ENCODE measurements around the gene SUPT20HL1.
A peak's percentile ranks its signal among the peaks of the same experiment; 100 is the strongest.
"Not testable (repeated sequence)": the region's sequence is repeated elsewhere in the genome, so short reads cannot be mapped to it uniquely, and the experiment has no call there.

SUPT20HL1 gene

DNA sequence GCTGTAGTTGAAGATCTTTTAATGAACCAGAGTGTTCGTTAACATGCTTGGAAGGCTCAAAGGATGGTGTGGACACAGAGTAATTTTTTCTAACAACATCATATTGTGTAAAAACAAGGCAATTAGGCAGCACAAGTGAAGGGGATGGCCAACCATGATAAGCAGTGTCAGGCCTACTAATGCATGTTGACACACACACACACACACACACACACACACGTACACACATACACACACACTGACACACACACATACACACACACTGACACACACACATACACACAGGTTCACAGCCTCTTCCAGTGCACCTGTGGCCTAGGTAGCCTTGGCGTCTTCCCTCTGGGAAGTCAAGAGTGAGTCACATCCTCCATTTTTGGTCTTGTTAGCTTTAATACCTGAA lies at the start of gene SUPT20HL1:
Gene SUPT20HL1, plus strand, starts transcription at position 368 of the 400 bp plus-strand sequence. CDS start 2,122 bp downstream, outside the sequence.
- DNase-seq (ENCODE audit: insufficient read length, low spot score) (no peak), FAIRE-seq (no peak)
- TF ChIP-seq, protein P1, sequence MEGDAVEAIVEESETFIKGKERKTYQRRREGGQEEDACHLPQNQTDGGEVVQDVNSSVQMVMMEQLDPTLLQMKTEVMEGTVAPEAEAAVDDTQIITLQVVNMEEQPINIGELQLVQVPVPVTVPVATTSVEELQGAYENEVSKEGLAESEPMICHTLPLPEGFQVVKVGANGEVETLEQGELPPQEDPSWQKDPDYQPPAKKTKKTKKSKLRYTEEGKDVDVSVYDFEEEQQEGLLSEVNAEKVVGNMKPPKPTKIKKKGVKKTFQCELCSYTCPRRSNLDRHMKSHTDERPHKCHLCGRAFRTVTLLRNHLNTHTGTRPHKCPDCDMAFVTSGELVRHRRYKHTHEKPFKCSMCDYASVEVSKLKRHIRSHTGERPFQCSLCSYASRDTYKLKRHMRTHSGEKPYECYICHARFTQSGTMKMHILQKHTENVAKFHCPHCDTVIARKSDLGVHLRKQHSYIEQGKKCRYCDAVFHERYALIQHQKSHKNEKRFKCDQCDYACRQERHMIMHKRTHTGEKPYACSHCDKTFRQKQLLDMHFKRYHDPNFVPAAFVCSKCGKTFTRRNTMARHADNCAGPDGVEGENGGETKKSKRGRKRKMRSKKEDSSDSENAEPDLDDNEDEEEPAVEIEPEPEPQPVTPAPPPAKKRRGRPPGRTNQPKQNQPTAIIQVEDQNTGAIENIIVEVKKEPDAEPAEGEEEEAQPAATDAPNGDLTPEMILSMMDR (IDR thresholded peaks at IDR 0.05; ENCODE audit: insufficient read depth, missing control alignments): no peak

- not testable (repeated sequence) for DNase-seq (ENCODE audit: insufficient read length, low spot score); FAIRE-seq
These were observed 49.5 kb upstream of the SUPT20HL1 start for GRCh38 chrX:24310916-24311315.

DNA sequence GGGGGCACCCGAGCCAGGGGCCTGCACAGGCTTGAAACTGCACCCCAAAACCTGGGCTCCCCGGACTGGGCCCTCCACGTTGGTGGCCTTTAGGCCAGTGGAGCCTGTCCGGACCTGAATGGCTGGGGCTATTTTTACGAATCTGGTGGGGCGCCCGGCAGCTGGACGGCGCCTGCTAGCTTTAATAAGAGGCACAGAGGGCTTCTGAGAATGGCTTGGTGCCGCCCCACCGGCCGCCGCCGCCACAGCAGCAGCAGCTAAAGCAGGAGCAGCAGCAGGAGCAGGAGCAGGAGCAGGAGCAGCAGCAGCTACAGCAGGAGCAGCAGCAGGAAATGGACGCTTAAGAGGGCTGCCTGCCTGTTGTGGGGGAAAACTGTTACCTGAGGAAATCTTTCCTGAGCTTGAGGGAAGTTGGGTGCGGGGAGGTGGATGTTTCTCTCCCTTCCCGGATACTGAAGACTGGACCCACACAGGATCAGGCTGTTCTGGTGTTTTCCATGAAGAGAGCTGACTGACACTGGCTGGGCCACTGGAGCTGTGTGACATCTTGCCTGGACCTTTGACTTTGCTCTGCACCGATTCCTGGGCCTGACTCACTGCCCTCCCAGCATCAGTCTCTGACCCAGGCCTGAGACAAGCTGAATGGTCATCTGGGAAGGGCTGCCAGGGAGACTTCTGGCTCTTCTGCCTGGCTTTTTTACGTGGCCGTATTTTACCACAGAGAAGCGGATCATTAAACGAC lies 48.8 kb upstream of the SUPT20HL1 start:
- not testable (repeated sequence) for DNase-seq (ENCODE audit: insufficient read length, low spot score); FAIRE-seq

DNA sequence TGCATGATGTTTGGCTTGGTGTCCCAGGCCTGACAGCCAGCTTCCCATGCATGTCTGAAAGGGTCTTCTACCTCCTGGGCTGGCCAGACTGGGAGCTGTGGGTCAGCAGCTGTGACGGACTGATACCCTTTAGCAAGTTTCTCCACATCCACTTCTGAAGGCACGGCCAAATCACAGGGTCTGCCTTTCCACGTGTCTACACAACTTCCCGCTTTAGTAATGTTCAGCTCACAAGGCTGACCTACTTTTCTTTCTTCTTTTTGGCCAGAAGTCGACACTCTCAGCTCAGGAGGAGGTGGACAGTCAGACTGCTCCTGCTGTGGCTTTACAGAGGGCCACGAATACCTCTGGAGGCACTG lies 48.2 kb upstream of the SUPT20HL1 start:
- not testable (repeated sequence) for DNase-seq (ENCODE audit: insufficient read length, low spot score); FAIRE-seq

DNA sequence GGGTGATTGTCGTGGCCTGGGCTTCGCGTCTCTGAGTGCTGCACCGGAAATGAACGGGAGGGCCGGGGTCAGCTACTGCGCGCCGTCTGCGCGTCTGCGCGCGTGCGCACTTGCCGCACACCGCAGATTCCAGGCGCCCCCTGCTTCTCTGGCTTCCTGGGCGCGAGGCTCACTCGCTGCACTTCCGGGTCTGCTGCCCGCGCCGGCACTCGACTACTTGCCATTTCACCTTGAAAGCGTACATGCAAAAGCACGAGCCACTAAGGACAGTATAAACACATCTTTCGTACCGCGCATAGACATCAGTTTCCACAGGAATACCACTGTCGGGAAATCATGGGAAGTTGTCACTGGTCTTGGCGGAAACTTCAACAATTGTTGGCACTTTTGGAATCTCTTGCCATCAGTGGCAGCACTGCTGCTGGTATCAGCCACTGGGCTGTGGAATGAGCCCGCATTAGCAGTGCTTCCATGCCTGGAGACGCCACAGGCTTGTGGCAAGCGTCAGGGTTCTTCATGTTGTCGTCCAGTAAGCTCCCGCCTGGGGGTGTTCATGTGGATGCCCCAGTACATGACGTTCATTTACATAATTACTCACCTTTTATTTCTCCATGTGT lies 46.3 kb upstream of the SUPT20HL1 start, which contains the start of gene SUPT20HL2:
Gene SUPT20HL2, minus strand, starts transcription at position 51 of the 617 bp plus-strand sequence. CDS start 754 bp downstream, outside the sequence.
- FAIRE-seq (no peak), DNase-seq (ENCODE audit: insufficient read length, low spot score) (no peak)
- TF ChIP-seq, protein P1 (IDR thresholded peaks at IDR 0.05; ENCODE audit: insufficient read depth, missing control alignments): no peak

DNA sequence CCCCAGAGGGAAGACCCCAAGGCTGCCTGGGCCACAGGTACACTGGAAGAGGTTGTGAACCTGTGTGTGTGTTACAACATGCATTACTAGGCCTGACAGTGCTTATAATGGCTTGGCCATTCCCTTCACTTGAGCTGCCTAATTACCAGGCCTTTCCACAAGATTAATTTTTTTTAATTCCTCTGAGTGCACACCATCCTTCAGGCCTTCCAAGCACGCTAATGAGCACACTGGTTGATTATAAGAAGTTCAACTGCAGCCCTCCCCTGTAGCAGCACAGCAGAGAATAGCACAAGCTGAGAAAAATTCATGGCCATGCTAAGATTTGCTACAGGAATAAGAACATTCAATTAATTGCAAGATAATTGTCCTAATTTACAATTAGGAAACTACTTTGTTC lies 44.3 kb upstream of the SUPT20HL1 start:
- DNase-seq (ENCODE audit: insufficient read length, low spot score) (peak; percentile 32), FAIRE-seq (no peak)
- TF ChIP-seq, protein P1 (IDR thresholded peaks at IDR 0.05; ENCODE audit: insufficient read depth, missing control alignments): no peak

GRCh38 chrX:24317567-24317966 lies 42.9 kb upstream of the SUPT20HL1 start:
- DNase-seq (ENCODE audit: insufficient read length, low spot score) (no peak), FAIRE-seq (no peak)

GRCh38 chrX:24321741-24322395 lies 38.6 kb upstream of the SUPT20HL1 start:
- FAIRE-seq (no peak), DNase-seq (ENCODE audit: insufficient read length, low spot score) (no peak)
- TF ChIP-seq, protein P1 (IDR thresholded peaks at IDR 0.05; ENCODE audit: insufficient read depth, missing control alignments): no peak

More at GRCh38 chrX:24317567-24317966, 42.9 kb upstream of the SUPT20HL1 start:
- TF ChIP-seq, protein P1 (IDR thresholded peaks at IDR 0.05; ENCODE audit: insufficient read depth, missing control alignments): no peak

Data from D721Med (cell line).